Measurements from ENCODE around the gene DYSF.

DYSF gene

DNA sequence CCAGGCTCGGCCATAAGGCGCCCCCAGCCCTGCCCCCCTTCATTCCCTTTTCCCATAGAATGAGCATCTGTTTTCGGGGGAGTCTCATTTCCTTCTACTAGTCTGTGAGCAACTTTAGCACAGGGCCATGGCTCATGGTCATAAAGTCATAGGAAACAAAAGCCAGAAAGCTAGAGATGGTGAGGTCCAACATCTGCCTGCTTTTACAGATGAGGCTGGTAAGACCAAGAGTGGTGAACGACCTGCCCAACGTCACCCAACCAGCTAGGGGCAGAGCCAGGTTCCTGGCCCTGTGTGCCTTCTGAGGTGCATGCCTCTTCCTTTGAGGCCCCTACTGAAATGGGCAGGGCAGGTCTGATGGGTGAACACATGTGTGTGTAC, 212.7 kb downstream of the DYSF start:
- H3K4me3 ChIP-seq (ENCODE audit: low read depth, low read length): no peak overlapping the region
- no peak overlapping the region for H3K9ac ChIP-seq (ENCODE audit: low read depth, low read length)
- no peaks in the 10 kb centered on the region for H3K27me3 ChIP-seq (ENCODE audit: control insufficient read depth, insufficient read depth, low read length)
- no peaks in the 10 kb centered on the region for H3K9me3 ChIP-seq (ENCODE audit: control insufficient read depth, insufficient read depth, low read length)
- H3K36me3 ChIP-seq (ENCODE audit: control insufficient read depth, insufficient read depth, low read length): no peaks in the 10 kb centered on the region
- no peaks in the 10 kb centered on the region for H3K4me1 ChIP-seq (ENCODE audit: control insufficient read depth, insufficient read depth, low read length)

DNA sequence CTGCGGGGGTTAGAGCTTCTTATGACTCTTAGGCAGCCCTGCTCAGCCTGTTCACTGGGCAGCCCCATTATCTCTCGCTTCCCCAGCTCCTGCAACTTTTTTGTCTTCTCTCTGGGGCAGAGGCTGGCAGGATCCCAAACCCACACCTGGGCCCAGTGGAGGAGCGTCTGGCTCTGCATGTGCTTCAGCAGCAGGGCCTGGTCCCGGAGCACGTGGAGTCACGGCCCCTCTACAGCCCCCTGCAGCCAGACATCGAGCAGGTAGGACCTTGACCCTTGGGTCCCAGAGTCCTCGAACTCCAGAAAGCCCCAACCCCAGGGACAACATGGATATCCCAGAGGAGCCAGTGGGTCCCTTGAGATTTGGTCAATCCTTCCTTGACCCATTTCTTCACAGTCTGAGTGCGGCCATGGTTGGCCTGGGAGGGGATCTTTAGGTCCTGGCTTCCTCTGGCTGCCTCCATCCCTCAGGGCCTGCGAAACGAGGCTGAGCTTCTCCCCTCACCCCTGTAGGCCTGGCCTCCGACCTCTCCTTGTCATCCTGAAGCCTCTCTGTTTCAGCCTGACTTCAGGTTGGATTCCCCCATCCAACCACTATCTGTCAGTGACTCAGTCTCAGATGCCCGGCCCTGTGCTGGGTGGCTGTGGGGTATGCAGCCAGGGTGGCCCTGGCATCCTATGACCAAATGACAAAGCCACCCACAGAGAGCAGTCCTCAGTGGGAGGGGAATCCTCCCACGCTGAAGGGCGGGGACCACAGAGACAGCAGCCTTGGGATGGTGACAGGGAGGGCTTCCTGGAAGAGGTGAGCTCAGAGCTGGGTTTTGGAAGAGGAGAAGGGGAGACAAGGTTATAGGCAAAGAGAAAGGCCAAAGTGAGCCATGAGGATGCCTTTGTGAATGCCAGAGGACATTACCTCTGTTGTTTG, 214.2 kb downstream of the DYSF start:
- Histone ChIP-seq H3K36me3 (ENCODE audit: control insufficient read depth, insufficient read depth, low read length) (no peaks in the 10 kb centered on the region), H3K4me3 (ENCODE audit: low read depth, low read length) (no peak overlapping the region), H3K27me3 (ENCODE audit: control insufficient read depth, insufficient read depth, low read length) (no peaks in the 10 kb centered on the region), H3K4me1 (ENCODE audit: control insufficient read depth, insufficient read depth, low read length) (no peaks in the 10 kb centered on the region), H3K9ac (ENCODE audit: low read depth, low read length) (no peak overlapping the region), H3K9me3 (ENCODE audit: control insufficient read depth, insufficient read depth, low read length) (no peaks in the 10 kb centered on the region)

DNA sequence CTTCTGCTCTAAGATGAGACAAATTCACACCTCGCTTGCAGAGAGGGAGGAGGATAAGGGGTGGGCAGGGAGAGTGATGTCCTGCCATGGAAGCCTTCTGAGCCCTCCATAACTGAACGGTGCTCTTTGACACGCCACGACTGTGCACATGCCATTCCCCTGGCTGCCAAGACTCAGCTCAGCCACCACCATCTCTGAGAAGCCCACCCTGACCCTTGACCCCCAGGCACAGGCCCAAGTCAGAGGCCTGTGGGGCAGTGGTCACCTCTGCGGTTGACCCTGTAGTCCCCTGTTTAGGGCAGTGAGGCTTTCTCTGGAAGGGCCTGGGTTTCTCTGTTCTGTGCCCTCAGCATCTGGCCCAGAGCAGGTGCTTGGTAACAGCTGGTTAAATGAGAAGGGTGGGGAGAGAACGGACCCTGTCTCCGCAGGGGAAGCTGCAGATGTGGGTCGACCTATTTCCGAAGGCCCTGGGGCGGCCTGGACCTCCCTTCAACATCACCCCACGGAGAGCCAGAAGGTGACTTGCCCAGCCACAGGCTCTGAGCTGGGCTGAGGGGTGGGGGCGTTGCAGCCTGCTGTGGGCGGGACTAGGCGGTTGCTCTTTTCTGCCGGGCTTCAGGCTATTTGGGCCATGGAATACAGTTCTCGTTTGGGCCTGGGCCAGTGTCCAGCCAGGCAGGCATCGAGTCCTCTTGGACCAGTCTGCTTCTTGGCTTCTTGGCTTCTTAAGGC, 215.1 kb downstream of the DYSF start:
- H3K36me3 ChIP-seq (ENCODE audit: control insufficient read depth, insufficient read depth, low read length): no peaks in the 10 kb centered on the region
- no peak overlapping the region for H3K9ac ChIP-seq (ENCODE audit: low read depth, low read length)
- H3K9me3 ChIP-seq (ENCODE audit: control insufficient read depth, insufficient read depth, low read length): no peaks in the 10 kb centered on the region
- no peaks in the 10 kb centered on the region for H3K4me1 ChIP-seq (ENCODE audit: control insufficient read depth, insufficient read depth, low read length)
- H3K4me3 ChIP-seq (ENCODE audit: low read depth, low read length): no peak overlapping the region
- H3K27me3 ChIP-seq (ENCODE audit: control insufficient read depth, insufficient read depth, low read length): no peaks in the 10 kb centered on the region

DNA sequence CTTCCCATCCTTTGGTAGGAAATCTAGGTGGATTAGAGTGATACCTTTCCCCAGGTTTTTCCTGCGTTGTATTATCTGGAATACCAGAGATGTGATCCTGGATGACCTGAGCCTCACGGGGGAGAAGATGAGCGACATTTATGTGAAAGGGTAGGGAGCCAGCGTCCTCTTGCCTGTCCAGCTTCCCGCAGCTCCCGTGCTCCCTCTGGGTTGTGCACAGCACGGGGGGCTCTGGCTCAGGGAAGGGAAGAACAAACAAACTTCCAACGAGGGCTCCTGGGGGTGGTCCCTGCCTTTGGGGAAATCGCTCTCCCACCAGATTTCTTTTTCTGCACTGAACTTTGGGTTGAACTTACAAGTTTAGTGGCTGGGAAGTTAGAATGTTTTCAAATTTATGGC, 215.7 kb downstream of the DYSF start:
- Histone ChIP-seq H3K27me3 (ENCODE audit: control insufficient read depth, insufficient read depth, low read length) (no peaks in the 10 kb centered on the region), H3K9me3 (ENCODE audit: control insufficient read depth, insufficient read depth, low read length) (no peaks in the 10 kb centered on the region)

DNA sequence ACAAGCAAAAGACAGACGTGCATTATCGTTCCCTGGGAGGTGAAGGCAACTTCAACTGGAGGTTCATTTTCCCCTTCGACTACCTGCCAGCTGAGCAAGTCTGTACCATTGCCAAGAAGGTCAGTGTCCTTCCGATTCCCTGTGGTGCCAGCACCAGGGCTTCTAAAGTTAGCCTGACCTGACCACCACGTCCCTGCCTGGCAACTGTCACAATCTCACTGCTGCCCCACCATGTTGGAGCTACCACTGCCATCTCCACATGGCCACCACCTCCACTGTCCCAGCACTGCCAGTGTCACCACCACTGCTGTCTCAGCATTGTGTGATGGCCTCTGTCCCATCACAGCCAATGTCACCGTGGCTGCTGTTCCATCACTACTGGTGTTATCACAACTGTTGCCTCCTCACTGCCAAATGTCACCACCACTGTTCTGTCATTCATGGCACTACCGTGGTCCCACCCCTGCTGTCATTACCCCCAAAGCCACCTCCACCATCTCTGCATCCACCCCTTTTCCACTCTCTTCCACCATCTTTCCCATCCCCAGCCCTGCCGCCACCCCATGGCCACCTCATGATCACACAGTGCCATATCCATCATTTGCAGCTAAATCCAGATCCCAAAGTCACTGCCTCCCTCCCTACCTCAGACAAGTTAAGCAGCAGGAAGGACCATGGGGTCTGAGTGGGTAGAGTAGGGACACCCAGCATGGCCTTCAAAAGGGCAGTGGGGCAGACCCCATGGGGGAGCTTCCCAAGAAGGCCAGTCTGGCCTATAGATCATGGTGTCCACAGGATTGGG, 216.5 kb downstream of the DYSF start:
- no peak overlapping the region for H3K4me3 ChIP-seq (ENCODE audit: low read depth, low read length)
- no peaks in the 10 kb centered on the region for H3K27me3 ChIP-seq (ENCODE audit: control insufficient read depth, insufficient read depth, low read length)
- H3K4me1 ChIP-seq (ENCODE audit: control insufficient read depth, insufficient read depth, low read length): no peaks in the 10 kb centered on the region
- H3K36me3 ChIP-seq (ENCODE audit: control insufficient read depth, insufficient read depth, low read length): no peaks in the 10 kb centered on the region
- no peak overlapping the region for H3K9ac ChIP-seq (ENCODE audit: low read depth, low read length)
- H3K9me3 ChIP-seq (ENCODE audit: control insufficient read depth, insufficient read depth, low read length): no peaks in the 10 kb centered on the region

More for the DNA sequence above, 215.7 kb downstream of the DYSF start:
- Histone ChIP-seq H3K4me1 (ENCODE audit: control insufficient read depth, insufficient read depth, low read length) (no peaks in the 10 kb centered on the region), H3K9ac (ENCODE audit: low read depth, low read length) (no peak overlapping the region), H3K4me3 (ENCODE audit: low read depth, low read length) (no peak overlapping the region), H3K36me3 (ENCODE audit: control insufficient read depth, insufficient read depth, low read length) (no peaks in the 10 kb centered on the region)

DNA sequence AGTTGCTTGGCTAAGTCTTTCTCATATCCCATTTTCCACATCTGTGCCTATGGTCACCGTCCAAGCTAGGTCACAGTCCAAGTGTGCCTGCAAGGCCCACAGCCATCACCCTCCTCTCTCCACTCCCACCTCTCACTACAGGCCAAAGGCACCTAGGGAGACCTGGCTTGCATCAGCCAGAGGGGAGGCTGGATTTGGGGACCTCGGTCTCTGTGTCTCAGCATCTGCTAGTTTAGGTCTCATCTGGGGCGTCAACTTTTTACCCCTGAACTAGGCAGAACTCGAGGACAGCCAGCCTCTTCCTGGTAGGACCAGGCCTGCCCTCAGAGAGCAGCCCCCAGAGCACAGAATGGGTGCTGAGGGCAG, 217.1 kb downstream of the DYSF start:
- no peak overlapping the region for H3K4me3 ChIP-seq (ENCODE audit: low read depth, low read length)

DNA sequence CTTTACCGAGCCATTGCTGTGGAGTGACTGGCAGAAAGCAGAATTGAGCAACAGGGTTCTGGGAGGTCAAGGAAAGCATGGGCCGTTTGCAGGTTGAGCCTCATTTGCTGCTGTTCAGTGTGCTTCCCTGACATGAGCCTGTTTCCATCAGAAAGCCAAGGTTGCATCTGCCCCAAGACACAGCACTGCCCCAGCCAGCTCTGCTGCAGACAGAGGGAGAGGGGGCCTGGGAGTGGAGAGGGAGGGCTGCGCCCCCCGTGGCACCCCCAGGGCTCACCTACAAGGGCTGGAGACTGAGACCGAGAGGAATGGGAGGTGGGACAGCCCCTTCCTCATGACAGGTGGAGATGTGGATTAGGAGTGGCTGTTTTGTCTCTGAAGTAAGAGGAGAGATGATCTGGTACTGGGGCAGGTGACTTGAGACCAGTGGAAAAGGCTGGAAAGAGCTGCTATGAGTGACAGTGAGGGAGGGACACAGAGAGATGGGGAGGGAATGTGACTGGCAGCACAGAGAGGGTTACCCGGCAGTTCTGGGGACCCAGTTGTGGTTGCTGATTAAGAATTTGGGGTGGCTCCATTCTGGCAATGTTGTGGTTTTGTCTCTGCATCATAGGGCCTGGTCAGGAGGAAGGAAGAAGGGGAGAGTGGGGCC, 218.0 kb downstream of the DYSF start:
- H3K27me3 ChIP-seq (ENCODE audit: control insufficient read depth, insufficient read depth, low read length): no peaks in the 10 kb centered on the region
- H3K9ac ChIP-seq (ENCODE audit: low read depth, low read length): no peak overlapping the region
- no peaks in the 10 kb centered on the region for H3K36me3 ChIP-seq (ENCODE audit: control insufficient read depth, insufficient read depth, low read length)

More for the DNA sequence above, 217.1 kb downstream of the DYSF start:
- no peaks in the 10 kb centered on the region for H3K4me1 ChIP-seq (ENCODE audit: control insufficient read depth, insufficient read depth, low read length)
- H3K9me3 ChIP-seq (ENCODE audit: control insufficient read depth, insufficient read depth, low read length): no peaks in the 10 kb centered on the region
- H3K9ac ChIP-seq (ENCODE audit: low read depth, low read length): no peak overlapping the region
- H3K36me3 ChIP-seq (ENCODE audit: control insufficient read depth, insufficient read depth, low read length): no peaks in the 10 kb centered on the region
- no peaks in the 10 kb centered on the region for H3K27me3 ChIP-seq (ENCODE audit: control insufficient read depth, insufficient read depth, low read length)

DNA sequence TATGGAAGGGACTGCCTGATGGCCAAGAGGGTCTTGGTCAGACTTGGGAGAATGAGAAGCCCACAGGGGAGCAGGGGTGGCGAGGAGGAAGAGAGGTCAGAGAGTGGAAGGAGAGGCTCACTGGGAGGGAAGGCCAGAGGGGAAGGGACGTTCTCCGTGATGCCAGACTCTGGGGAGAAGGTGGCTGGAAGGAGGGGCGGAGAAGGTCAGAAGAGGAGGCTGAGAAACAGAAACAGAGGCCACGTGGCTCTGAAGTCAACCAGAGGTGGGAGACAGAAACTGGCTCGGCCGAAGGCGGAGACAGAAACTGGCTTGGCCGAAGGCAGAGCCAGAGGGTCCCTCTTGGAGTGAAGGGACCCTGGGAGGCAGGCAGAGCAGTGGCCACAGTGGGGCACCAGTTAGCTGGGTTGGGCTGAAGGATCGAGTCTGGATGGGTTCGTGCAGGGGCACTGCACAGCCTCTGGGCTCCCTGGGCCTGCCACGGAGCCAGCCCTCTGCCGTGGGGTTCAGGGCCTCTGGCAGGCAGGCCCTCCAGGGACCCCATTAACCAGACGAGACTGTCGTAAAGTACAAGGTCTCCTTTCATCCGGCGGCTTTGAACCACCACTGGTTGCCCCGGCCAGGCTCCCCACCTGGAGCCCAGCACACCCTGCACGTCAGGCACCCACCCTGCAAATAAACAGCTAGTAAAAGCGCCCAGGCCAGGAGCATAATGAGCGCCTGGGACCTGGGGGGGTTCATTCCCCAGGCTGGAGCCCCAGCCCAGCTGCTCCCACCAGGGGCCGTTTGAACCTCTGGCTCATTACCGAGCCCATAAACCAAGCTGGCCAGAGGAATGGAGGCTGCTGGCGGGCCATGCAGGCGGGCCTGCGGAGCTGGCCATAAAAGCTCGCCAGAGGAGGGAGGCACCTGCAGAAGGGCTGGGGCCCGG, 218.8 kb downstream of the DYSF start:
- Histone ChIP-seq H3K4me3 (ENCODE audit: low read depth, low read length) (no peak overlapping the region), H3K4me1 (ENCODE audit: control insufficient read depth, insufficient read depth, low read length) (no peaks in the 10 kb centered on the region), H3K27me3 (ENCODE audit: control insufficient read depth, insufficient read depth, low read length) (no peaks in the 10 kb centered on the region), H3K9me3 (ENCODE audit: control insufficient read depth, insufficient read depth, low read length) (no peaks in the 10 kb centered on the region), H3K36me3 (ENCODE audit: control insufficient read depth, insufficient read depth, low read length) (no peaks in the 10 kb centered on the region), H3K9ac (ENCODE audit: low read depth, low read length) (no peak overlapping the region)

More for the DNA sequence above, 218.0 kb downstream of the DYSF start:
- Histone ChIP-seq H3K4me3 (ENCODE audit: low read depth, low read length) (no peak overlapping the region), H3K9me3 (ENCODE audit: control insufficient read depth, insufficient read depth, low read length) (no peaks in the 10 kb centered on the region), H3K4me1 (ENCODE audit: control insufficient read depth, insufficient read depth, low read length) (no peaks in the 10 kb centered on the region)

DNA sequence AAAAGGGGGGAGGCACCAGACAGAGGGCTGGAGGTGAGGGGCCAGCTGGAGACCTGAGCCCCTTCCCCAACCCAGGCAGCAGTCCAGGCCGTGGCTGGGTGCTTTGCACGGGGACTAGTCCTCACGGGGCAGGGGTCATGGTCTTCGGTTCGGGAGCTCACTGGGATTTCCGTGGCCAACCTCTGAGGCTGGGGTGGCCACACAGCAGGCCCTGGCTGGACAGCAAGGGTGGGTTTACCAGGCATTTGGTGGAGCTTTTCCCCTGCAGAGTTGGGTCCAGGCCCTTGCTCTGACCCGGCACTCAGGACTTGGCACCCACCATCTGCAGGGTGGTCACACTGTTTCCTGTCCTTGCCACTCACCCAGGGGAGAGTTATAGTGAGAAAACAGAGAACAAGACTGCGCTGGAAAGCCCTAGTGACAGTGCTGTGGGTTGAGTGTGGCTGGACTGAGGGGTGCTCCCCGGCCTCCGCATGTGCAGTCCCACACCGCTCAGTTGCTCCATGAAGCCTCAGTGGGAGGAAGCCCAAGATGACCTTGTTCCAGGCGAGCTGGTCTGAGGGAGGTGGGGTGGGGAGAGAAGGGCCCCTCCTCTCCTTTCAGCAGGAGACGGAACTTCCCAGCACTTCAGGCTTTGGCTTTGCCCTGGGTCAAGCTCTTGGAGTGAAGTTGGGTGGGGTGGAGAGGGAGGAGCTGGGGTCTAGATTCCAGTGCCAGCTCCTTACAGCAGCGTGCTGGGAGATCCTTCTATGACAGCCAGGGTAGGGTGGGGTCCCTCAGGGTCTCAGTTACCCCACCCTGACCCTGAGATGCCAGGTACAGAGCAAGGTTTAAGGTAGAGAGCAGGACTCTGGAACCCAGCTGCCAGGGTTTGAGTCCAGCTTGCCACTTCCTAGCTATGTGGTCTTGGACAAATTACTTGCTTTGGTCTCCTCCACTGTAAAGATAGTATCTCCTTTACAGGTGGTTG, 219.8 kb downstream of the DYSF start:
- Histone ChIP-seq H3K4me3 (ENCODE audit: low read depth, low read length) (no peak overlapping the region), H3K27me3 (ENCODE audit: control insufficient read depth, insufficient read depth, low read length) (no peaks in the 10 kb centered on the region), H3K9me3 (ENCODE audit: control insufficient read depth, insufficient read depth, low read length) (no peaks in the 10 kb centered on the region), H3K36me3 (ENCODE audit: control insufficient read depth, insufficient read depth, low read length) (no peaks in the 10 kb centered on the region), H3K4me1 (ENCODE audit: control insufficient read depth, insufficient read depth, low read length) (no peaks in the 10 kb centered on the region), H3K9ac (ENCODE audit: low read depth, low read length) (no peak overlapping the region)
